GM19463 (cell line): ENCODE measurements around the gene ZNF578.
"Not testable (repeated sequence)": the region's sequence is repeated elsewhere in the genome, so short reads cannot be mapped to it uniquely, and the experiment has no call there.

Experiments used
- ATAC-seq: cut with Tn5 transposase; IDR thresholded peaks from one replicate; pipeline ENCODE4 v1.9.1; 2021; ENCODE audit warnings: mild to moderate bottlenecking, moderate library complexity; ENCODE audit not compliant: unreplicated experiment

ZNF578 gene

DNA sequence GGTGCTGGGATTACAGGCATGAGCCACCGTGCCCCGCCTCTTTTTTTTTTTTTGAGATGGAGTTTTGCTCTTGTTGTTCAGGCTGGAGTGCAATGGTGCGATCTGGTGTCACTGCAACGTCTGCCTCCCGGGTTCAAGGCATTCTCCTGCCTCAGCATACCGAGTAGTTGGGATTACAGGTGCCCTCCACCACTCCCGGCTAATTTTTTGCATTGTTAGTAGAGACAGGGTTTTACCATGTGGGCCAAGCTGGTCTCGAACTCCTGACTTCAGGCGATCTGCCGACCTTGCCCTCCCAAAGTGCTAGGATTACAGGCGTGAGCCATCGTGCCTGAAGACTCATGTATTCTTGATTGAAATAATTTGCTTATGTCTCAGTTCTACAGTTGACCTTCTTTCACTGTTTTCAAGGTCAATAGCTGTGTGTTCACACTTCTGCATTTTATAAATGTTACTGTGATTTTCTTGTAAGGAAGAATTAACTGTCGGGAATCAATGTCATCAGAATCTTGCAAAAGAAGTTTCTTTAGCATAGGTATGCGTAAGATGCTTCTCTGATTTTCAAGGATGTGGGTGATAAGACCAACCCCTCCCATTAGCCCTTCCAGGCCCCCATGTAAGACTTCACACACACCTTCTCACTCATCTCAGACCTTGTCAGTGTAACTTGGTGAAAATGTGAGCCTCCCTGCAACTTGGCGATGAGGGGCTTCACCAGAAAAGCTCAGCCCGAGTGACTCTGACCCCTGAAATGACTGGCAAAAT, 104.1 kb downstream of the ZNF578 start:
- no peak for ATAC-seq

GRCh38 chr19:52558732-52559445, 105.5 kb downstream of the ZNF578 start:
- not testable (repeated sequence) for ATAC-seq

- not testable (repeated sequence) for ATAC-seq
Observed at GRCh38 chr19:52561611-52562010, 108.3 kb downstream of the ZNF578 start.
